PC-3 (cell line): Measurements from ENCODE around the gene RAB39A.

ENCODE experiments used
- CTCF ChIP-seq: fragments of 300-600 bp; sonication (generic); conservative IDR thresholded peaks from 2 replicates; pipeline ENCODE4 v1.5.1; 2017; ENCODE audit warnings: antibody characterized with exemption, low read depth, mild to moderate bottlenecking, low read length
- EZH2 ChIP-seq: fragments of 300-600 bp; sonication (generic); IDR thresholded peaks from one replicate; pipeline ENCODE4 v1.6.1; 2017; ENCODE audit warnings: antibody characterized with exemption, mild to moderate bottlenecking, low read length; ENCODE audit not compliant: unreplicated experiment

DNA sequence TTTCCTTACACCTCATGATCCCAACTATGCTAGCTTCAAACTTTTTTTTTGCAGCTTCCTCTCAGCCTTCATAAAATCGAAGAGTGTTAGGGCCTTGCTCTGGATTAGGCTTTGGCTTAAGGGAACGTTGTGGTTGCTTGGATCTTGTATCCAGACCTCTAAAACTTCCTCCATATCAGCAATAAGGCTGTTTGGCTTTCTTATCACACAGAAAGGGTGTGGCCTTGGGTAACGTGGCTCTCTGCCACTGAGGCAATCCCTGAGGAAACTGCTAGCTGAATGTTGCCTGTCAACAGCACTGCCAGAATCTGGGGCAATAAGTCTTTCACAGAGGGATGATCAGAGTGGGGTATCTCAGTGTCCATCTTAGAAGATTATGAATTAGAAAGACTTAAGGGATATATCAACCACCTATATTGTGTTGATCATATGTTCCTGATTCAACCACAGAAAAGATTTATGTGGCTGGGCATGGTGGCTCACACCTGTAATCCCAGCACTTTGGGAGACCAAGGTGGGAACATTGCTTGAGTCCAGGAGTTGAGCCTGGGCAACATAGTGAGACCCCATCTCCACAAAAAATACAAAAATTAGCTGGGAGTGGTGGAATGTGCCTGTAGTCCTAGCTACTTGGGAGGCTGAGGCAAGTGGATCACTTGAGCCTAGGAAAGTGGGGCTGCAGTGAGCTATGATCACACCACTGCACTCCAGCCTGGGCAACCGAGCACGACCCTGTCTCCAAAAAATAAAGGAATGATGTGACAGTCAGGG lies 67.9 kb downstream of the RAB39A start:
- no peak for TF ChIP-seq CTCF
- no peak for TF ChIP-seq EZH2
